Liver (tissue), 9 donors: ENCODE data around the gene BEND7. TPM values are rescaled to one million over a fixed set of nuclear protein-coding genes. Genes with fewer than 3 reads are reported as not detected.

ENCODE experiments used
- DNase-seq: peaks from one replicate; pipeline ENCODE4 v3.0.0-alpha.2; 2017; ENCODE audit warnings: low spot score
- H3K27ac ChIP-seq, 2 donors: one replicate each; pipeline ENCODE4 v1.7.0; 2013; ENCODE audit warnings: inconsistent platforms in 2 of 2, low read length in 2 of 2, control low read depth in 1 of 2, low read depth in 1 of 2, mild to moderate bottlenecking in 1 of 2
- H3K27me3 ChIP-seq, 4 donors: one replicate each; pipeline versions ENCODE4 v1.6.1 to v1.7.0; 2013; ENCODE audit warnings: low read length in 3 of 4, inconsistent platforms in 1 of 4, mild to moderate bottlenecking in 1 of 4, moderate library complexity in 1 of 4; ENCODE audit not compliant: control insufficient read depth in 4 of 4, insufficient read depth in 4 of 4
- H3K36me3 ChIP-seq, 4 donors: one replicate each; pipeline versions ENCODE4 v1.6.1 to v1.7.0; 2013; ENCODE audit warnings: low read length in 3 of 4, mild to moderate bottlenecking in 3 of 4, low read depth in 1 of 4, moderate library complexity in 1 of 4; ENCODE audit not compliant: control insufficient read depth in 4 of 4, insufficient read depth in 3 of 4
- H3K4me1 ChIP-seq, 4 donors: one replicate each; pipeline versions ENCODE4 v1.6.1 to v1.7.0; 2013; ENCODE audit warnings: low read length in 3 of 4, mild to moderate bottlenecking in 3 of 4, moderate library complexity in 1 of 4; ENCODE audit not compliant: control insufficient read depth in 4 of 4, insufficient read depth in 4 of 4
- H3K4me3 ChIP-seq, 3 donors: one replicate each; pipeline versions ENCODE4 v1.6.1 to v1.7.0; 2013; ENCODE audit warnings: low read length in 3 of 3, control low read depth in 1 of 3, low read depth in 1 of 3, mild to moderate bottlenecking in 1 of 3
- H3K9ac ChIP-seq, 2 donors: one replicate each; pipeline ENCODE4 v1.7.0; 2013; ENCODE audit warnings: low read length in 2 of 2, mild to moderate bottlenecking in 2 of 2, moderate library complexity in 2 of 2, control low read depth in 1 of 2, low read depth in 1 of 2
- H3K9me3 ChIP-seq, 4 donors: one replicate each; pipeline versions ENCODE4 v1.6.1 to v1.7.0; 2013; ENCODE audit warnings: low read length in 3 of 4; ENCODE audit not compliant: control insufficient read depth in 4 of 4
- ATF3 ChIP-seq: IDR thresholded peaks from 2 replicates; pipeline ENCODE4 v1.6.1; 2016; ENCODE audit warnings: antibody characterized with exemption
- EGR1 ChIP-seq, 2 donors: IDR thresholded peaks; 2 replicates each; pipeline ENCODE4 v1.6.1; 2016 to 2018; ENCODE audit warnings: antibody characterized with exemption in 2 of 2, low read depth in 2 of 2
- FOXA1 ChIP-seq: IDR thresholded peaks from 2 replicates; pipeline ENCODE4 v1.6.1; 2016; ENCODE audit warnings: antibody characterized with exemption
- HNF4A ChIP-seq, 2 donors: conservative IDR thresholded peaks; 2 replicates each; pipeline ENCODE4 v1.6.1; 2016; ENCODE audit warnings: antibody characterized with exemption in 2 of 2, mild to moderate bottlenecking in 2 of 2
- HNF4G ChIP-seq: IDR thresholded peaks from 2 replicates; pipeline ENCODE4 v1.6.1; 2016; ENCODE audit warnings: antibody characterized with exemption
- JUND ChIP-seq, 2 donors: IDR thresholded peaks; 2 replicates each; pipeline ENCODE4 v1.6.1; 2016; ENCODE audit warnings: antibody characterized with exemption in 2 of 2
- MAX ChIP-seq: IDR thresholded peaks from 2 replicates; pipeline ENCODE4 v1.6.1; 2016; ENCODE audit warnings: antibody characterized with exemption
- NR2F2 ChIP-seq: IDR thresholded peaks from 2 replicates; pipeline ENCODE4 v1.6.1; 2016; ENCODE audit warnings: antibody characterized with exemption
- RAD21 ChIP-seq, 2 donors: IDR thresholded peaks; 2 replicates each; pipeline ENCODE4 v1.6.1; 2016; ENCODE audit warnings: antibody characterized with exemption in 2 of 2, mild to moderate bottlenecking in 2 of 2
- REST ChIP-seq: IDR thresholded peaks from 2 replicates; pipeline ENCODE4 v1.6.1; 2016; ENCODE audit warnings: antibody characterized with exemption, mild to moderate bottlenecking
- RXRA ChIP-seq, 2 donors: IDR thresholded peaks; 2 replicates each; pipeline ENCODE4 v1.6.1; 2017 to 2018; ENCODE audit warnings: antibody characterized with exemption in 2 of 2, mild to moderate bottlenecking in 1 of 2
- SP1 ChIP-seq: IDR thresholded peaks from 2 replicates; pipeline ENCODE4 v1.6.1; 2018; ENCODE audit warnings: antibody characterized with exemption, mild to moderate bottlenecking
- TAF1 ChIP-seq: conservative IDR thresholded peaks from 2 replicates; pipeline ENCODE4 v1.6.1; 2016; ENCODE audit warnings: antibody characterized with exemption, mild to moderate bottlenecking
- YY1 ChIP-seq: IDR thresholded peaks from 2 replicates; pipeline ENCODE4 v1.6.1; 2016; ENCODE audit warnings: antibody characterized with exemption, mild to moderate bottlenecking
- WGBS: extraction: QIAGEN DNeasy Blood & Tissue Kit; methylation state at CpG from one replicate; pipeline ENCODE4 v1.1.7; 2013; 5-methylcytosine and 5-hydroxymethylcytosine counted together
- polyA plus RNA-seq, 2 donors: library from polyadenylated mRNA; stranded (reverse) in 1 of 2; unstranded in 1 of 2; fragments of 200-250 nt in 1 of 2; fragments of >200 nt in 1 of 2; fragmentation: Nextera tagmentation in 1 of 2; extraction: Ambion mirVana in 1 of 2; gene quantifications; one replicate each; pipeline versions ENCODE4 v1.2.1 to v1.2.3, GENCODE V29; 2013 to 2015
- total RNA-seq, 2 donors: library from RNA; depleted of rRNA; stranded (reverse); fragments of >200 nt; gene quantifications; one replicate each; pipeline ENCODE4 v1.2.3, GENCODE V29; 2014
- TF ChIP-seq, protein P1 (sequence below): IDR thresholded peaks from 2 replicates; pipeline ENCODE4 v1.6.1; 2016; ENCODE audit warnings: antibody characterized with exemption
- donor health status: healthy.
- donor health status: healthy.
- donor health status: healthy.
- donor health status: healthy.
- donor health status: healthy.

BEND7 gene
- total and polyA plus RNA-seq, 4 donors = 4.1 to 10.1 (median 5.5) TPM

DNA sequence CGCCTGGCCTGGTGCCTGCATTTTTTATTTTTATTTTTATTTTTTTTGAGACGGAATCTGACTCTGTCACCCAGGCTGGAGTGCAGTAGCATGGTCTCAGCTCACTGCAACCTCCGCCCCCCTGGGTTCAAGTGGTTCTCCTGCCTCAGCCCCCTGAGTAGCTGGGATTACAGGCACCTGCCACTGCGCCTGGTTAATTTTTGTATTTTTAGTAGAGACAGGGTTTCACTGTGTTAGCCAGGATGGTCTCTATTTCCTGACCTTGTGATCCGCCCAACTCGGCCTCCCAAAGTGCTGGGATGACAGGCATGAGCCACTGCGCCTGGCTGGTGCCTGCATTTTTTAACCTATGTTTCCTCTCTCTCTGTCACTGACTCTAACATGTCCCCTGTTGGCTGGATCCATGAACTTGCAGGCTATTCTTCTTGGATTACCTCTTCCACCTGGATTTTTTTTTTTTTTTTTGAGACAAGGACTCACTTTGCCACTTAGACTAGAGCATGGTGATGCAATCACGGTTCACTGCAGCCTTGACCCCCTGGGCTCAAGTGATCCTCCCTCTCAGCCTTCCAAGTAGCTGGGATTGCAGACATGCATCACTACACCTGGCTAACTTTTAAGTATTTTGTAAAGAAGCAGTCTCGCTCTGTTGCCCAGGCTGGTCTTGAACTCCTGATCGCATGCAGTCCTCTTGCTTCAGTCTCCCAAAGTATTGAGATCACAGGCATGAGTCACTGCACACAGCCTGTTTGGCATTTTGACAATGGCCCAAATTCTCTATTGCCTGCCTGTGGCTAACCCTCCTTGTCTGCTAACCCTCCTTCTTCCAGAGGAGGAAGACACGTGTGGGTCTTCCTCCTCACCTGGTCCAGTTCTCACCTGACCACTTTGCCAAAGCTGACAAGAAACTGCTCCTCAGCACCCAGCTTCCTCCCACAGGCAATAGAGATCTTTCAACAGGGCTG is 34.9 kb upstream of the BEND7 start:
- no peaks in the 10 kb centered on the region for H3K27me3 ChIP-seq
- H3K27ac ChIP-seq = no peak overlapping the region
- H3K36me3 ChIP-seq = no peaks in the 10 kb centered on the region
- WGBS = 89% methylated on average over 11 of the region's 11 CpGs
- no peaks in the 10 kb centered on the region for H3K9me3 ChIP-seq
- no peak for TF ChIP-seq NR2F2
- TF ChIP-seq TAF1 = no peak
- no peak for TF ChIP-seq HNF4G
- no peak for TF ChIP-seq YY1
- TF ChIP-seq MAX = no peak
- DNase-seq = no peak
- H3K9ac ChIP-seq = no peak overlapping the region
- H3K4me3 ChIP-seq = no peak overlapping the region
- H3K4me1 ChIP-seq = no peaks in the 10 kb centered on the region

GRCh38 chr10:13560597-13560996 is 31.8 kb upstream of the BEND7 start:
- no peaks in the 10 kb centered on the region for H3K9me3 ChIP-seq
- TF ChIP-seq YY1 (no peak), MAX (no peak), REST (no peak), RXRA (IDR thresholded peaks at IDR 0.05) (no peak), ATF3 (no peak), EGR1 (IDR thresholded peaks at IDR 0.05; ENCODE audit: low read depth in 2 of 2) (no peak), HNF4G (no peak), HNF4A (conservative IDR thresholded peaks at IDR 0.05) (no peak)
- no peaks in the 10 kb centered on the region for H3K36me3 ChIP-seq
- H3K9ac ChIP-seq = no peak overlapping the region
- no peak overlapping the region for H3K4me3 ChIP-seq
- H3K4me1 ChIP-seq = no peaks in the 10 kb centered on the region
- DNase-seq = no peak
- no peaks in the 10 kb centered on the region for H3K27me3 ChIP-seq
- no peak overlapping the region for H3K27ac ChIP-seq

GRCh38 chr10:13559124-13559700 is 30.4 kb upstream of the BEND7 start:
- Histone ChIP-seq H3K9me3 (no peaks in the 10 kb centered on the region), H3K4me3 (no peak overlapping the region), H3K36me3 (no peaks in the 10 kb centered on the region), H3K27ac (no peak overlapping the region), H3K9ac (no peak overlapping the region), H3K4me1 (no peaks in the 10 kb centered on the region), H3K27me3 (no peaks in the 10 kb centered on the region)
- no peak for DNase-seq
- 51% methylated on average over 2 of the region's 2 CpGs for WGBS
- no peak for TF ChIP-seq JUND (IDR thresholded peaks at IDR 0.05)
- TF ChIP-seq HNF4G = no peak
- TF ChIP-seq MAX = no peak
- TF ChIP-seq RAD21 (IDR thresholded peaks at IDR 0.05) = no peak
- TF ChIP-seq REST = no peak
- TF ChIP-seq, protein P1, sequence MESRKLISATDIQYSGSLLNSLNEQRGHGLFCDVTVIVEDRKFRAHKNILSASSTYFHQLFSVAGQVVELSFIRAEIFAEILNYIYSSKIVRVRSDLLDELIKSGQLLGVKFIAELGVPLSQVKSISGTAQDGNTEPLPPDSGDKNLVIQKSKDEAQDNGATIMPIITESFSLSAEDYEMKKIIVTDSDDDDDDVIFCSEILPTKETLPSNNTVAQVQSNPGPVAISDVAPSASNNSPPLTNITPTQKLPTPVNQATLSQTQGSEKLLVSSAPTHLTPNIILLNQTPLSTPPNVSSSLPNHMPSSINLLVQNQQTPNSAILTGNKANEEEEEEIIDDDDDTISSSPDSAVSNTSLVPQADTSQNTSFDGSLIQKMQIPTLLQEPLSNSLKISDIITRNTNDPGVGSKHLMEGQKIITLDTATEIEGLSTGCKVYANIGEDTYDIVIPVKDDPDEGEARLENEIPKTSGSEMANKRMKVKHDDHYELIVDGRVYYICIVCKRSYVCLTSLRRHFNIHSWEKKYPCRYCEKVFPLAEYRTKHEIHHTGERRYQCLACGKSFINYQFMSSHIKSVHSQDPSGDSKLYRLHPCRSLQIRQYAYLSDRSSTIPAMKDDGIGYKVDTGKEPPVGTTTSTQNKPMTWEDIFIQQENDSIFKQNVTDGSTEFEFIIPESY = no peak
- TF ChIP-seq TAF1 = no peak
- TF ChIP-seq HNF4A (conservative IDR thresholded peaks at IDR 0.05) = no peak
- TF ChIP-seq YY1 = no peak
- no peak for TF ChIP-seq EGR1 (IDR thresholded peaks at IDR 0.05; ENCODE audit: low read depth in 2 of 2)
- TF ChIP-seq FOXA1 = no peak
- TF ChIP-seq SP1 = no peak
